ENCODE data around the gene NT5C3A. TPM values are rescaled to one million over a fixed set of nuclear protein-coding genes. Genes with fewer than 3 reads are reported as not detected.
"Not testable (repeated sequence)": the region's sequence is repeated elsewhere in the genome, so short reads cannot be mapped to it uniquely, and the experiment has no call there.

Gene NT5C3A
- total and polyA plus RNA-seq, 2 experiments from 2014 or later: 28.5 to 45.8 TPM

- not testable (repeated sequence) for H3K27me3 ChIP-seq (ENCODE audit: insufficient read depth); H3K36me3 Mint-ChIP-seq (ENCODE audit: low read depth); H3K27me3 Mint-ChIP-seq (ENCODE audit: insufficient read depth, low read depth, poor library complexity); H3K9me2 ChIP-seq (ENCODE audit: insufficient read depth); H3K27ac ChIP-seq (ENCODE audit: low read depth); H3K9me3 Mint-ChIP-seq; H3K4me3 Mint-ChIP-seq; H3K36me3 ChIP-seq (ENCODE audit: insufficient read depth); H3K79me2 ChIP-seq (replicated peaks; ENCODE audit: insufficient read depth); H3K4me3 ChIP-seq; H2AFZ ChIP-seq; H4K20me1 ChIP-seq (replicated peaks; ENCODE audit: insufficient read depth); H3K27ac Mint-ChIP-seq; H3F3A ChIP-seq (replicated peaks; ENCODE audit: low read depth); H3K4me2 ChIP-seq; DNase-seq (ENCODE audit: low spot score); H3K4me1 Mint-ChIP-seq; H3K4me1 ChIP-seq (ENCODE audit: insufficient read depth)
- TF ChIP-seq CTCF (conservative IDR thresholded peaks at IDR 0.05; ENCODE audit: low read depth in 2 of 2): peak; percentile 23 to 27; a peak in 3 of 4 replicates
- ATAC-seq: peak; percentile 98
Observed at GRCh38 chr7:32964461-32965159, 98.0 kb downstream of the NT5C3A start.

Small RNA genes within 50 kb of the gene (small RNA-seq; reads per million reads assigned to genes)
- gene RN7SL505P (ENCODE audit: low replicate concordance) (not detected), gene RNU6-388P (ENCODE audit: low replicate concordance) (not detected), gene RPS29P14 (ENCODE audit: low replicate concordance) (not detected)

Other genes starting within 250 kb of the NT5C3A start
- gene KBTBD2, start 171.0 kb downstream of the NT5C3A start, total RNA-seq (2014; rRNA removed; shearing (Covaris generic)): 33.9 and 34.9 TPM in 2 replicates
- 11.1 and 11.6 TPM in 2 replicates for gene KBTBD2, start 171.0 kb downstream of the NT5C3A start, polyA plus RNA-seq (2016; fragmentation: Nextera tagmentation; extraction: Ambion mirVana)
- 13.0 and 15.8 TPM in 2 replicates for gene FKBP9, start 105.3 kb downstream of the NT5C3A start, total RNA-seq (2014; rRNA removed; shearing (Covaris generic))
- gene FKBP9, start 105.3 kb downstream of the NT5C3A start, polyA plus RNA-seq (2016; fragmentation: Nextera tagmentation; extraction: Ambion mirVana): 5.1 and 5.2 TPM in 2 replicates
- gene RP9, start 46.6 kb upstream of the NT5C3A start, total RNA-seq (2014; rRNA removed; shearing (Covaris generic)): 3.3 and 8.7 TPM in 2 replicates
- gene RP9, start 46.6 kb upstream of the NT5C3A start, polyA plus RNA-seq (2016; fragmentation: Nextera tagmentation; extraction: Ambion mirVana): 40.8 and 43.2 TPM in 2 replicates
- gene BBS9, start 66.8 kb upstream of the NT5C3A start, total RNA-seq (2014; rRNA removed; shearing (Covaris generic)): 66.1 and 69.6 TPM in 2 replicates
- 21.9 and 27.2 TPM in 2 replicates for gene BBS9, start 66.8 kb upstream of the NT5C3A start, polyA plus RNA-seq (2016; fragmentation: Nextera tagmentation; extraction: Ambion mirVana)

Measured in GM23338 (cell line).